CD4-positive, CD25-positive, alpha-beta regulatory T cell (primary cell): ENCODE data around the gene C4A. TPM values are rescaled to one million over a fixed set of nuclear protein-coding genes. Genes with fewer than 3 reads are reported as not detected.
"Not testable (repeated sequence)": the region's sequence is repeated elsewhere in the genome, so short reads cannot be mapped to it uniquely, and the experiment has no call there.

Experiments
- ATAC-seq, 2 donors: fragments of 150-1000 bp; cut with Tn5 transposase; one replicate each; pipeline ENCODE4 v1.10.0; 2021; ENCODE audit warnings: low read depth in 2 of 2, moderate number of reproducible peaks in 2 of 2, moderate library complexity in 1 of 2
- DNase-seq, 3 donors: peaks; one replicate each; pipeline versions ENCODE4 v3.0.0 to v3.0.0-alpha.2; 2012 to 2022; ENCODE audit warnings: mixed read lengths in 1 of 3
- H3K27ac ChIP-seq: one replicate; pipeline ENCODE4 v1.7.0; 2013; ENCODE audit warnings: mild to moderate bottlenecking, low read length; ENCODE audit not compliant: insufficient read depth, poor library complexity, severe bottlenecking
- H3K27me3 ChIP-seq: one replicate; pipeline ENCODE4 v1.7.0; 2013; ENCODE audit warnings: low read length; ENCODE audit not compliant: control insufficient read depth, insufficient read depth
- H3K36me3 ChIP-seq: one replicate; pipeline ENCODE4 v1.7.0; 2013; ENCODE audit warnings: mild to moderate bottlenecking, low read length, moderate library complexity; ENCODE audit not compliant: control insufficient read depth, insufficient read depth
- H3K4me1 ChIP-seq: 2 replicates; pipeline ENCODE4 v1.7.0; 2013; ENCODE audit warnings: mild to moderate bottlenecking, low read length; ENCODE audit not compliant: insufficient read depth, control insufficient read depth, poor library complexity, severe bottlenecking
- H3K4me3 ChIP-seq: one replicate; pipeline ENCODE4 v1.7.0; 2013; ENCODE audit warnings: low read depth, mild to moderate bottlenecking, low read length, moderate library complexity
- H3K9me3 ChIP-seq, 2 experiments: 1 replicate in 1 of 2; 2 replicates in 1 of 2; pipeline ENCODE4 v1.7.0; 2013; ENCODE audit warnings: low read length in 2 of 2, mild to moderate bottlenecking in 1 of 2, moderate library complexity in 1 of 2; ENCODE audit not compliant: control insufficient read depth in 2 of 2
- H3K27ac Mint-ChIP-seq, 3 donors: one replicate each; pipeline ENCODE4 v1.8.0; 2020 to 2022; ENCODE audit warnings: mild to moderate bottlenecking in 3 of 3, mixed read lengths in 3 of 3, moderate library complexity in 2 of 3
- H3K27me3 Mint-ChIP-seq: one replicate; pipeline ENCODE4 v1.8.0; 2022; ENCODE audit warnings: mild to moderate bottlenecking, mixed read lengths
- H3K36me3 Mint-ChIP-seq: one replicate; pipeline ENCODE4 v1.8.0; 2020; ENCODE audit warnings: mixed read lengths
- H3K4me1 Mint-ChIP-seq, 4 donors: one replicate each; pipeline ENCODE4 v1.8.0; 2020 to 2022; ENCODE audit warnings: mixed read lengths in 4 of 4, mild to moderate bottlenecking in 1 of 4
- H3K4me3 Mint-ChIP-seq, 4 donors: one replicate each; pipeline ENCODE4 v1.8.0; 2020 to 2022; ENCODE audit warnings: mild to moderate bottlenecking in 4 of 4, mixed read lengths in 4 of 4, moderate library complexity in 3 of 4
- H3K9me3 Mint-ChIP-seq, 7 donors: one replicate each; pipeline ENCODE4 v1.8.0; 2020 to 2022; ENCODE audit warnings: mixed read lengths in 7 of 7, mild to moderate bottlenecking in 3 of 7, moderate library complexity in 2 of 7
- polyA plus RNA-seq, 4 donors: library from polyadenylated mRNA; unstranded; fragments of 300-500 nt; fragmentation: Illumina TruSeq; gene quantifications; one replicate each; pipeline ENCODE4 v1.2.3, GENCODE V29; 2021
- total RNA-seq: library from RNA; stranded (reverse); gene quantifications from one replicate; pipeline ENCODE4 v1.2.3, GENCODE V29; 2022

Gene C4A
- total and polyA plus RNA-seq, 5 donors from 2014 or later = 0.28 to 4.0 (median 0.30) TPM; not detected in 2

DNA sequence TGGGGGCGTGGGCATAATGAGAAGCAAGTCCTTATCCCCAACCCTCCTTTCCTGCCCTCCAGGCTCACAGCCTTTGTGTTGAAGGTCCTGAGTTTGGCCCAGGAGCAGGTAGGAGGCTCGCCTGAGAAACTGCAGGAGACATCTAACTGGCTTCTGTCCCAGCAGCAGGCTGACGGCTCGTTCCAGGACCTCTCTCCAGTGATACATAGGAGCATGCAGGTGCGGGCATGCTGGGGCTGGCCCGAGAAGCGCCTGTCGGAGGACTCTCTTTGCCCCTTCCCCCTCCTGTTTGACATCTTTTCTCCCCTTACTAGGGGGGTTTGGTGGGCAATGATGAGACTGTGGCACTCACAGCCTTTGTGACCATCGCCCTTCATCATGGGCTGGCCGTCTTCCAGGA, 46.8 kb downstream of the C4A start:
- H3K27ac Mint-ChIP-seq, H3K9me3 ChIP-seq, H3K36me3 ChIP-seq, H3K4me1 Mint-ChIP-seq, H3K4me1 ChIP-seq, H3K4me3 ChIP-seq, H3K27me3 Mint-ChIP-seq, H3K36me3 Mint-ChIP-seq, H3K4me3 Mint-ChIP-seq, H3K27me3 ChIP-seq, H3K9me3 Mint-ChIP-seq, DNase-seq, ATAC-seq, H3K27ac ChIP-seq: not testable (repeated sequence)

DNA sequence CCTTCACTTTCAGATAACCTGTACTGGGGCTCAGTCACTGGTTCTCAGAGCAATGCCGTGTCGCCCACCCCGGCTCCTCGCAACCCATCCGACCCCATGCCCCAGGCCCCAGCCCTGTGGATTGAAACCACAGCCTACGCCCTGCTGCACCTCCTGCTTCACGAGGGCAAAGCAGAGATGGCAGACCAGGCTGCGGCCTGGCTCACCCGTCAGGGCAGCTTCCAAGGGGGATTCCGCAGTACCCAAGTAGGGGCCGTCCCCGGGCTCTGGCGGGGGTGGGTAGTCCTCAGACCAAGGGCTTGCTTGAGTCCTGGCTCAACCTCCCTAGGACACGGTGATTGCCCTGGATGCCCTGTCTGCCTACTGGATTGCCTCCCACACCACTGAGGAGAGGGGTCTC, 47.7 kb downstream of the C4A start:
- ATAC-seq, H3K36me3 Mint-ChIP-seq, H3K27me3 Mint-ChIP-seq: not testable (repeated sequence)

DNA sequence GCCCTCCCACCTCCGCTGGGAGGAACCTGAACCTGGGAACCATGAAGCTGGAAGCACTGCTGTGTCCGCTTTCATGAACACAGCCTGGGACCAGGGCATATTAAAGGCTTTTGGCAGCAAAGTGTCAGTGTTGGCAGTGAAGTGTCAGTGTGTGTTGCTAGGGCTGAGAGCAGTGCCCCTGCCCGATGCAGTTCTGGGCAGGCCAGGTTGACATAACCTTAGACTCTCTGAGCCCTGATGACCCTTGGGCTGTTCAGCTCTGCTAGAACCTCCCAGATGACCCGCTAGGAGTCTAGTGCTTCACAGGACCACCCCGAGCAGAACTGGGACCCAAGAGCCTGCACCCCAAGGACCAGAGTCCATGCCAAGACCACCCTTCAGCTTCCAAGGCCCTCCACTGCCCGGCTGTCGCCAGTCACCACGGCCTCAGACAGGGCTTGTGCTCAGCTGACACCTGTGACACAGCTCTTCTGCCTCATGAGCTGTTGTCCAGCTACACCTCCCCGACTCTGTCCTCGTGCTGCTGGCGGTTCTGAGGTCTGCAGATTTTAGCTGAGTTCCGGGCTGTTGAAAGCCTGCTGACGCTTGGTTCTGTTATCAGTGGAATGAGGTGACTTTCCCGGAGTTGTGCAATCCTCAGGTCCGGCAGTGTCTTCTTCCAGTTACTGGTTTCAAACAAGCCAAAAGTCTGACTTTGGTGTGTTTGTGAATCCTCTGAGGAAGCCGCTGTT, 53.6 kb downstream of the C4A start:
- not testable (repeated sequence) for H3K9me3 Mint-ChIP-seq, H3K9me3 ChIP-seq, H3K4me1 Mint-ChIP-seq, H3K4me3 ChIP-seq, H3K27me3 Mint-ChIP-seq, H3K4me1 ChIP-seq, H3K27ac Mint-ChIP-seq, H3K36me3 Mint-ChIP-seq, H3K4me3 Mint-ChIP-seq, DNase-seq, H3K27me3 ChIP-seq, H3K36me3 ChIP-seq, H3K27ac ChIP-seq, ATAC-seq

More for the DNA sequence above, 47.7 kb downstream of the C4A start:
- H3K4me1 ChIP-seq, H3K4me3 Mint-ChIP-seq, H3K9me3 Mint-ChIP-seq, H3K4me1 Mint-ChIP-seq, H3K27ac Mint-ChIP-seq, DNase-seq, H3K27ac ChIP-seq, H3K4me3 ChIP-seq, H3K36me3 ChIP-seq, H3K27me3 ChIP-seq, H3K9me3 ChIP-seq: not testable (repeated sequence)

DNA sequence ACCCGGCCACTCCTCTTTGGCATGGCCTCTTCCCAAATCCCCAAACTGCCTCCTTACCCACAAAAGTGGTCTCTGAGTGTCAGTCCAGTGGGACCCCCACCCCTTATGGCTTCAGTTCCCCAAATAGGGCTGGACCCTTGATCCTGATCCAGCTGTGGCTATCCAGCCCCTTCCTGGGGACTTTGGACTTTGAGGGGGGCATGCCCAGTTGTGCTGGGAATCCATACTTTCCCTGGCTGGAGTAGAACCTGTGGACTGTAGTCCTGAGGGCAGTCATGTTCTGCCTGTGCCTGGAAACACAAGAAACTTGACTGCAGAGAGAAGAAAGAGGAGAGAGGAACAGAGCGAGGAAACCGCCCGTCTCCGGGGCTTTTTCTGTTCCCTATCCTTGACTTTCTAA, 55.3 kb downstream of the C4A start:
- not testable (repeated sequence) for H3K36me3 Mint-ChIP-seq

DNA sequence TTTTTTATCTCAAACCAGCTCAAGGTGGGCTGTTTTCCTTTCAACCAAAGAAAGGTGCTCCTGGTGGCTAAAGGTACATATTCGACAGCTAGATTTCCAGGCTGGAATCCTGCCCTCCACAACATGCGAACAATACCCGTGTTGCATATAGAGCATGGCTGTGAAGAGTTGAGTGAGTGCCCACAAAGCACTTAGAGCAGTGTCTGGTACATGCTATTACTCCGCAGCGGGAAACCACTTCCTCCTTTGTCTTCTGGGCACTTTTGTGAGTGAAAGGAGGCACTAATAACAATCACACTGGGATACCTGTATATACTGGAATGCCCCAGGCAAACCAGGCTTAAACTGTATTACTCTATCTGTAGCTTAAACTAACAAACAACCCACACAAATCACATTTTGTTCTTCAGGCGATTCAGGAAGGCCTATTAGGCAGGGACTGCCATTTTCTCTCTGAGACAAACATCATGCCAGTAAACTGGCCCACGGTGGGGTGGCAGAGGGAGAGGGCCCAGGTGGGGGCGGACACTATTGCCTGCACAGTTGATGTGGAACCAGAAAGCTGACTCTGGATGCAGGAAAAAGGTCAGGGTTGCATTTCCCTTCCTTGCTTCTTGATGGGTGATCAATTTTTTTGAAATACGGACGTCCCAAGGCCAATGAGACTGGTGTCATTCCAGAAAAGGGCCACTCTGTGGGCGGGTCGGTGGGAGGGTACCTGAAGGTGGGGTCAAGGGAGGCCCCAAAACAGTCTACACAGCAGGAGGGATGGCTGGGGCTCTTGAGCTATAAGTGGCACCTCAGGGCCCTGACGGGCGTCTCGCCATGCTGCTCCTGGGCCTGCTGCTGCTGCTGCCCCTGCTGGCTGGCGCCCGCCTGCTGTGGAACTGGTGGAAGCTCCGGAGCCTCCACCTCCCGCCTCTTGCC, 56.0 kb downstream of the C4A start, which contains the start of gene CYP21A2:
Gene CYP21A2 (plus strand): TSS at position 818 of the 927 bp plus-strand sequence. CDS start 8 bp downstream, at position 826.
- peak within 1 kb of the TSS in 1 of 4 donors; percentile 52 for H3K4me3 Mint-ChIP-seq
- not testable (repeated sequence) for H3K4me3 ChIP-seq, DNase-seq, H3K4me1 Mint-ChIP-seq, H3K9me3 Mint-ChIP-seq, H3K4me1 ChIP-seq, H3K27ac ChIP-seq, H3K36me3 Mint-ChIP-seq, H3K9me3 ChIP-seq, H3K36me3 ChIP-seq, H3K27me3 Mint-ChIP-seq, H3K27me3 ChIP-seq
- peak within 1 kb of the TSS; percentile 82 to 93 (median 91) for H3K27ac Mint-ChIP-seq
- ATAC-seq = peak; percentile 70 to 82

More for the DNA sequence above, 55.3 kb downstream of the C4A start:
- not testable (repeated sequence) for H3K4me3 Mint-ChIP-seq, H3K9me3 ChIP-seq, H3K27me3 Mint-ChIP-seq, H3K27ac ChIP-seq, H3K4me3 ChIP-seq, H3K9me3 Mint-ChIP-seq, ATAC-seq, H3K4me1 ChIP-seq, H3K27me3 ChIP-seq, DNase-seq, H3K4me1 Mint-ChIP-seq, H3K36me3 ChIP-seq
- peak overlapping the region in 1 of 3 donors; percentile 82 for H3K27ac Mint-ChIP-seq

DNA sequence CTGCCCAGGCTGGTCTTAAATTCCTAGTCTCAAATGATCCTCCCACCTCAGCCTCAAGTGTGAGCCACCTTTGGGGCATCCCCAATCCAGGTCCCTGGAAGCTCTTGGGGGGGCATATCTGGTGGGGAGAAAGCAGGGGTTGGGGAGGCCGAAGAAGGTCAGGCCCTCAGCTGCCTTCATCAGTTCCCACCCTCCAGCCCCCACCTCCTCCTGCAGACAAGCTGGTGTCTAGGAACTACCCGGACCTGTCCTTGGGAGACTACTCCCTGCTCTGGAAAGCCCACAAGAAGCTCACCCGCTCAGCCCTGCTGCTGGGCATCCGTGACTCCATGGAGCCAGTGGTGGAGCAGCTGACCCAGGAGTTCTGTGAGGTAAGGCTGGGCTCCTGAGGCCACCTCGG, 57.0 kb downstream of the C4A start:
- not testable (repeated sequence) for H3K4me3 Mint-ChIP-seq, H3K27ac Mint-ChIP-seq, H3K27me3 Mint-ChIP-seq, H3K9me3 Mint-ChIP-seq, H3K27me3 ChIP-seq, H3K27ac ChIP-seq, ATAC-seq, H3K36me3 Mint-ChIP-seq, H3K4me1 Mint-ChIP-seq, H3K4me1 ChIP-seq, H3K4me3 ChIP-seq, H3K36me3 ChIP-seq, DNase-seq, H3K9me3 ChIP-seq

DNA sequence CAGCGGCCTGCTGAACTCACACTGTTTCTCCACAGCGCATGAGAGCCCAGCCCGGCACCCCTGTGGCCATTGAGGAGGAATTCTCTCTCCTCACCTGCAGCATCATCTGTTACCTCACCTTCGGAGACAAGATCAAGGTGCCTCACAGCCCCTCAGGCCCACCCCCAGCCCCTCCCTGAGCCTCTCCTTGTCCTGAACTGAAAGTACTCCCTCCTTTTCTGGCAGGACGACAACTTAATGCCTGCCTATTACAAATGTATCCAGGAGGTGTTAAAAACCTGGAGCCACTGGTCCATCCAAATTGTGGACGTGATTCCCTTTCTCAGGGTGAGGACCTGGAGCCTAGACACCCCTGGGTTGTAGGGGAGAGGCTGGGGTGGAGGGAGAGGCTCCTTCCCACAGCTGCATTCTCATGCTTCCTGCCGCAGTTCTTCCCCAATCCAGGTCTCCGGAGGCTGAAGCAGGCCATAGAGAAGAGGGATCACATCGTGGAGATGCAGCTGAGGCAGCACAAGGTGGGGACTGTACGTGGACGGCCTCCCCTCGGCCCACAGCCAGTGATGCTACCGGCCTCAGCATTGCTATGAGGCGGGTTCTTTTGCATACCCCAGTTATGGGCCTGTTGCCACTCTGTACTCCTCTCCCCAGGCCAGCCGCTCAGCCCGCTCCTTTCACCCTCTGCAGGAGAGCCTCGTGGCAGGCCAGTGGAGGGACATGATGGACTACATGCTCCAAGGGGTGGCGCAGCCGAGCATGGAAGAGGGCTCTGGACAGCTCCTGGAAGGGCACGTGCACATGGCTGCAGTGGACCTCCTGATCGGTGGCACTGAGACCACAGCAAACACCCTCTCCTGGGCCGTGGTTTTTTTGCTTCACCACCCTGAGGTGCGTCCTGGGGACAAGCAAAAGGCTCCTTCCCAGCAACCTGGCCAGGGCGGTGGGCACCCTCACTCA, 57.7 kb downstream of the C4A start:
- H3K9me3 Mint-ChIP-seq, DNase-seq, H3K36me3 Mint-ChIP-seq, ATAC-seq, H3K4me3 Mint-ChIP-seq, H3K4me3 ChIP-seq, H3K27me3 ChIP-seq, H3K27ac ChIP-seq, H3K27me3 Mint-ChIP-seq, H3K36me3 ChIP-seq, H3K9me3 ChIP-seq, H3K27ac Mint-ChIP-seq, H3K4me1 Mint-ChIP-seq, H3K4me1 ChIP-seq: not testable (repeated sequence)
